Fibroblast of lung (primary cell): Measurements from ENCODE around the gene OSBPL9. TPM values are rescaled to one million over a fixed set of nuclear protein-coding genes. Genes with fewer than 3 reads are reported as not detected.
A peak's percentile ranks its signal among the peaks of the same experiment; 100 is the strongest.

Source experiments
- DNase-seq, 2 donors: peaks; one replicate each; pipeline versions ENCODE4 v3.0.0 to v3.0.0-alpha.2; 2010; ENCODE audit warnings: low read depth in 2 of 2
- H2AFZ ChIP-seq: 2 replicates; pipeline ENCODE4 v1.5.1; 2012; ENCODE audit warnings: low read length, control low read depth, inconsistent platforms
- H3K27ac ChIP-seq: 2 replicates; pipeline ENCODE4 v1.5.1; 2011; ENCODE audit warnings: low read length, control low read depth; ENCODE audit not compliant: insufficient read depth
- H3K27me3 ChIP-seq: 2 replicates; pipeline ENCODE4 v1.5.1; 2011; ENCODE audit warnings: mild to moderate bottlenecking, low read length; ENCODE audit not compliant: control insufficient read depth, insufficient read depth
- H3K36me3 ChIP-seq: 2 replicates; pipeline ENCODE4 v1.5.1; 2011; ENCODE audit warnings: low read length; ENCODE audit not compliant: control insufficient read depth, insufficient read depth
- H3K4me1 ChIP-seq: 2 replicates; pipeline ENCODE4 v1.5.1; 2011; ENCODE audit warnings: low read length; ENCODE audit not compliant: control insufficient read depth, insufficient read depth; ENCODE audit errors: extremely low read depth
- H3K4me2 ChIP-seq: 2 replicates; pipeline ENCODE4 v1.5.1; 2011; ENCODE audit warnings: low read length, control low read depth; ENCODE audit not compliant: insufficient read depth; ENCODE audit errors: extremely low read depth
- H3K4me3 ChIP-seq, 4 experiments: fragments of 200-600 bp in 1 of 4; sonication (generic) in 1 of 4; replicated peaks in 1 of 4; 2 replicates each; pipeline ENCODE4 v1.5.1; 2011 to 2016; ENCODE audit warnings: low read length in 4 of 4, low read depth in 3 of 4, mild to moderate bottlenecking in 3 of 4, control low read depth in 2 of 4, inconsistent platforms in 1 of 4, mixed read lengths in 1 of 4; ENCODE audit not compliant: insufficient read depth in 1 of 4; ENCODE audit errors: control extremely low read depth in 1 of 4
- H3K79me2 ChIP-seq: 2 replicates; pipeline ENCODE4 v1.5.1; 2012; ENCODE audit warnings: mild to moderate bottlenecking, low read length, inconsistent platforms; ENCODE audit not compliant: control insufficient read depth, insufficient read depth
- H3K9ac ChIP-seq: 2 replicates; pipeline ENCODE4 v1.5.1; 2011; ENCODE audit warnings: mild to moderate bottlenecking, low read length, control low read depth; ENCODE audit not compliant: insufficient read depth
- H3K9me3 ChIP-seq: 2 replicates; pipeline ENCODE4 v1.5.1; 2012; ENCODE audit warnings: low read depth, low read length; ENCODE audit not compliant: control insufficient read depth, insufficient read depth
- H4K20me1 ChIP-seq: 2 replicates; pipeline ENCODE4 v1.5.1; 2011; ENCODE audit warnings: low read length; ENCODE audit not compliant: control insufficient read depth, insufficient read depth; ENCODE audit errors: extremely low read depth
- EZH2 ChIP-seq: IDR thresholded peaks from 2 replicates; pipeline ENCODE4 v1.5.1; 2012; ENCODE audit warnings: low read length, control low read depth, mild to moderate bottlenecking; ENCODE audit errors: missing control alignments
- polyA plus RNA-seq, 2 donors: library from polyadenylated mRNA; depleted of rRNA in 1 of 2; stranded (reverse) in 1 of 2; unstranded in 1 of 2; fragments of >200 nt; gene quantifications; 2 replicates each; pipeline ENCODE4 v1.2.1, GENCODE V29; 2011 to 2012; ENCODE audit warnings: missing spikeins in 1 of 2
- total RNA-seq: library from RNA; depleted of rRNA; stranded (reverse); fragments of >200 nt; gene quantifications from 2 replicates; pipeline ENCODE4 v1.2.1, GENCODE V29; 2014
- TF ChIP-seq, protein P1 (sequence below), 2 donors: IDR thresholded peaks in 1 of 2; conservative IDR thresholded peaks in 1 of 2; 1 replicate in 1 of 2; 2 replicates in 1 of 2; pipeline ENCODE4 v1.5.1; 2011 to 2012; ENCODE audit warnings: low read length in 2 of 2, control low read depth in 1 of 2, inconsistent platforms in 1 of 2, low read depth in 1 of 2, mild to moderate bottlenecking in 1 of 2

The OSBPL9 gene
- total and polyA plus RNA-seq, 2 donors (not counting 1 experiment from before 2014, with no cell fraction given) = 62.5 to 90.7 TPM

DNA sequence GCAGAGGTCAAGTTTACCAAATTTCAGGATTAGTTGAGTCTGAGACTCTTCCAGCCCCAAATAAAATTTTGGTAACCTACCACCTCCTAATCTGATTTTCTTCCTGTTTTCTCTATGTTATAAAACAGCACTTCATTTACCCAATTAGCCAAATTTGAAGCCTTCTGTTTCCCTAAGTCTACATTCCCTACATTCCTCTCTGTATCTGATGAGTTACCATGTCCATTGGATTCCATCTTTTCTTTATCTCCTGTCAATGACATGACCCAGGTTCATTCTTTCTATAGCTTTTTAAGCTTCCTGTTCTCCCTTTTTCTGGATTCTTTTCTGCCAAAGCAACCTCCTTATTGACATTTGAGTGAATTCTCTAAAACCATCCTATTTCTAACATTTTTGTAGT lies 72.8 kb downstream of the OSBPL9 start:
- Histone ChIP-seq H2AFZ (no peak overlapping the region), H3K4me2 (no peak overlapping the region), H3K27me3 (no peaks in the 10 kb centered on the region), H4K20me1 (no peaks in the 10 kb centered on the region), H3K27ac (no peak overlapping the region), H3K36me3 (no peaks in the 10 kb centered on the region), H3K4me3 (no peak overlapping the region), H3K9me3 (no peaks in the 10 kb centered on the region), H3K4me1 (peaks cover 14% of the 10 kb centered on the region), H3K9ac (no peak overlapping the region), H3K79me2 (no peaks in the 10 kb centered on the region)
- TF ChIP-seq EZH2 = no peak
- TF ChIP-seq, protein P1, sequence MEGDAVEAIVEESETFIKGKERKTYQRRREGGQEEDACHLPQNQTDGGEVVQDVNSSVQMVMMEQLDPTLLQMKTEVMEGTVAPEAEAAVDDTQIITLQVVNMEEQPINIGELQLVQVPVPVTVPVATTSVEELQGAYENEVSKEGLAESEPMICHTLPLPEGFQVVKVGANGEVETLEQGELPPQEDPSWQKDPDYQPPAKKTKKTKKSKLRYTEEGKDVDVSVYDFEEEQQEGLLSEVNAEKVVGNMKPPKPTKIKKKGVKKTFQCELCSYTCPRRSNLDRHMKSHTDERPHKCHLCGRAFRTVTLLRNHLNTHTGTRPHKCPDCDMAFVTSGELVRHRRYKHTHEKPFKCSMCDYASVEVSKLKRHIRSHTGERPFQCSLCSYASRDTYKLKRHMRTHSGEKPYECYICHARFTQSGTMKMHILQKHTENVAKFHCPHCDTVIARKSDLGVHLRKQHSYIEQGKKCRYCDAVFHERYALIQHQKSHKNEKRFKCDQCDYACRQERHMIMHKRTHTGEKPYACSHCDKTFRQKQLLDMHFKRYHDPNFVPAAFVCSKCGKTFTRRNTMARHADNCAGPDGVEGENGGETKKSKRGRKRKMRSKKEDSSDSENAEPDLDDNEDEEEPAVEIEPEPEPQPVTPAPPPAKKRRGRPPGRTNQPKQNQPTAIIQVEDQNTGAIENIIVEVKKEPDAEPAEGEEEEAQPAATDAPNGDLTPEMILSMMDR (conservative IDR thresholded peaks at IDR 0.05 in 1 of 2, IDR thresholded peaks at IDR 0.05 in 1 of 2; ENCODE audit: low read depth in 1 of 2, low read length in 2 of 2) = no peak
- no peak for DNase-seq

DNA sequence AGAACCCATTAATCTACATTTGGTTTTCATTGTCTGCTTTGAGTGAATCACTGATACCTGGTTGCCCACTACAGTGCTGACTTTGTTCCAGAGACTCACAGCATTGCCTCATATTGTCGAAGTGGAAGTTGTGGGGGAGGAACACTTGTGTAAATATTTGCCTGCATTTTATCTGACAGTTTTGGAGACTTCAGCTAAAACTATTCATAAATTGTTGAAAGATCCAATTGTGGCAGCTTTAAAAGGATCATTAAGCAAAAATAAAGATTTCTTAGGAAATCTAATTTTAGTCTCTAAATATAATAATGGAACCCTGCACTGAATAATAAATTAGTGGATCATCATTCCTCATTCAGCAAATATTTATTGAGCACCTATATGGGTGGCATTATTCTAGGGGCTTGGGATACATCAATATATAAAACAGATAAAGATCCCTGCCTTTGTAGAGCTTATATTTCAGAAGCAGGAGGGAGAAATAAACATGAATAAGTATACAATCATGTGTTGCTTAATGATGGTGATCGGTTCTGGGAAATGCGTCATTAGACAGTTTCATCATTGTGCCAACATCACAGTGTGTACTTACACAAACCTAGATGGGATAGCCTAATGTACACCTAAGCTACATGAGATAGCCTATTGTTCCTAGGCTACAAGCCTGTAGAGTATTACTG lies 73.5 kb downstream of the OSBPL9 start:
- peak; percentile 87 to 95 for DNase-seq
- H4K20me1 ChIP-seq = no peaks in the 10 kb centered on the region
- no peaks in the 10 kb centered on the region for H3K27me3 ChIP-seq
- peak overlapping the region; percentile 40 for H3K4me2 ChIP-seq
- no peaks in the 10 kb centered on the region for H3K9me3 ChIP-seq
- H3K4me1 ChIP-seq = peaks cover 14% of the 10 kb centered on the region
- H3K9ac ChIP-seq = no peak overlapping the region
- H3K36me3 ChIP-seq = no peaks in the 10 kb centered on the region
- no peak overlapping the region for H3K4me3 ChIP-seq
- no peaks in the 10 kb centered on the region for H3K79me2 ChIP-seq
- TF ChIP-seq EZH2 = no peak
- TF ChIP-seq, protein P1 (conservative IDR thresholded peaks at IDR 0.05 in 1 of 2, IDR thresholded peaks at IDR 0.05 in 1 of 2; ENCODE audit: low read depth in 1 of 2, low read length in 2 of 2) = no peak
- H3K27ac ChIP-seq = peak overlapping the region; percentile 47
- no peak overlapping the region for H2AFZ ChIP-seq

DNA sequence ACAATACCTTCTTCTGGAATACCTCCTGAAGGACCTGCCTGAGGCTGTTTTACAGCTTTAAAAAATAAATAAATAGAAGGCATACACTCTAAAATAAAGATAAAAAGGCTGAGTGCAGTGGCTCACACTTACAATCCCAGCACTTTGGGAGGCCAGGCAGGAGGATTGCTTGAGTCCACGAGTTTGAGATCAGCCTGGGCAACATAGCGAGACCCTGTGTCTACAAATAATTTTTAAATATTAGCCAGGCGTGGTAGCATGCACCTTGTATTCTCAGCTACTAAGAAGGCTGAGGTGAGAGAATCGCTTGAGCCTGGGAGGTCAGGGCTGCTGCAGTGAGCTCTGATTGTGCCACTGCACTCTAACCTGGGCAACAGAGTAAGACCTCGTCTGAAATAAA lies 75.0 kb downstream of the OSBPL9 start:
- H2AFZ ChIP-seq = no peak overlapping the region
- no peak overlapping the region for H3K4me2 ChIP-seq
- H3K4me1 ChIP-seq = peaks cover 14% of the 10 kb centered on the region
- H3K79me2 ChIP-seq = no peaks in the 10 kb centered on the region
- no peaks in the 10 kb centered on the region for H4K20me1 ChIP-seq
- no peaks in the 10 kb centered on the region for H3K27me3 ChIP-seq
- H3K4me3 ChIP-seq = no peak overlapping the region
- H3K27ac ChIP-seq = no peak overlapping the region
- TF ChIP-seq EZH2 = no peak
- TF ChIP-seq, protein P1 (conservative IDR thresholded peaks at IDR 0.05 in 1 of 2, IDR thresholded peaks at IDR 0.05 in 1 of 2; ENCODE audit: low read depth in 1 of 2, low read length in 2 of 2) = no peak
- H3K9me3 ChIP-seq = no peaks in the 10 kb centered on the region
- H3K36me3 ChIP-seq = no peaks in the 10 kb centered on the region
- no peak overlapping the region for H3K9ac ChIP-seq
- DNase-seq = no peak
